Testis (tissue), 3 donors: Measurements from ENCODE around the gene CEP70. TPM values are rescaled to one million over a fixed set of nuclear protein-coding genes. Genes with fewer than 3 reads are reported as not detected.

Experiments
- DNase-seq: peaks from one replicate; pipeline ENCODE4 v3.0.0-alpha.2; 2019
- H3K27ac ChIP-seq, 2 donors: fragments of 200-600 bp; sonication (generic); one replicate each; pipeline ENCODE4 v1.5.1; 2019
- H3K27me3 ChIP-seq: fragments of 200-600 bp; sonication (generic); one replicate; pipeline ENCODE4 v1.5.1; 2019
- H3K36me3 ChIP-seq: fragments of 200-600 bp; sonication (generic); one replicate; pipeline ENCODE4 v1.5.1; 2017; ENCODE audit warnings: low read depth; ENCODE audit errors: missing control alignments
- H3K4me1 ChIP-seq: fragments of 200-600 bp; sonication (generic); one replicate; pipeline ENCODE4 v1.5.1; 2019
- H3K4me3 ChIP-seq, 2 donors: fragments of 200-600 bp; sonication (generic); one replicate each; pipeline ENCODE4 v1.5.1; 2017 to 2019
- H3K9me3 ChIP-seq: fragments of 200-600 bp; sonication (generic); one replicate; pipeline ENCODE4 v1.5.1; 2017
- CTCF ChIP-seq, 3 experiments: fragments of 450-650 bp in 2 of 3; fragments of 200-600 bp in 1 of 3; sonication (generic) in 1 of 3; IDR thresholded peaks; one replicate each; pipeline ENCODE4 v1.5.1; 2016 to 2019; ENCODE audit warnings: antibody characterized with exemption in 3 of 3, mild to moderate bottlenecking in 2 of 3, moderate library complexity in 1 of 3
- POLR2A ChIP-seq: fragments of 450-650 bp; IDR thresholded peaks from one replicate; pipeline ENCODE4 v1.6.1; 2017; ENCODE audit warnings: antibody characterized with exemption, mild to moderate bottlenecking, moderate library complexity
- WGBS, 2 donors: methylation state at CpG; one replicate each; pipeline ENCODE4 v1.1.5; 2018; 5-methylcytosine and 5-hydroxymethylcytosine counted together
- intact Hi-C: fragments of 100-400 bp; cut with DNase I; formaldehyde crosslinking; loops from one replicate; pipeline ENCODE4 v1.15.1; 2023; ENCODE audit warnings: low total_unique reads
- polyA plus RNA-seq: library from polyadenylated mRNA; stranded (reverse); fragments of 350-450 nt; fragmentation: Illumina TruSeq; extraction: RNeasy Lipid Tissue Mini Kit (QIAGEN cat#74804); gene quantifications from one replicate; pipeline ENCODE4 v1.2.3, GENCODE V29; 2014; ENCODE audit warnings: low read depth, low replicate concordance; ENCODE audit not compliant: insufficient read depth
- total RNA-seq, 2 donors: library from RNA; depleted of rRNA; stranded (reverse); fragments of >200 nt; gene quantifications; one replicate each; pipeline ENCODE4 v1.2.3, GENCODE V29; 2016

Gene CEP70
- total and polyA plus RNA-seq, 3 donors from 2014 or later, result 37.4 to 66.6 (median 61.4) TPM

- Histone ChIP-seq H3K27me3 (no peaks in the 10 kb centered on the region), H3K27ac (no peak overlapping the region), H3K36me3 (no peaks in the 10 kb centered on the region), H3K9me3 (no peaks in the 10 kb centered on the region), H3K4me3 (no peak overlapping the region), H3K4me1 (no peaks in the 10 kb centered on the region)
- DNase-seq, result peak; percentile 30
- TF ChIP-seq CTCF (IDR thresholded peaks at IDR 0.05) (peak in 2 of 3 experiments; percentile 39 to 50), POLR2A (no peak)
- WGBS, 2 donors, result 53 to 59% methylated on average over 4 of the region's 4 CpGs
- intact Hi-C loops, result no loop called here
These were observed 114.6 kb downstream of the CEP70 start for GRCh38 chr3:138479438-138479863.

- H3K9me3 ChIP-seq, result no peaks in the 10 kb centered on the region
- no peak overlapping the region for H3K4me3 ChIP-seq
- DNase-seq, result no peak
- H3K27ac ChIP-seq, result no peak overlapping the region
- no peaks in the 10 kb centered on the region for H3K4me1 ChIP-seq
- intact Hi-C loops, result no loop called here
- no peak for TF ChIP-seq POLR2A
- no peak for TF ChIP-seq CTCF (IDR thresholded peaks at IDR 0.05)
- H3K27me3 ChIP-seq, result no peaks in the 10 kb centered on the region
- no peaks in the 10 kb centered on the region for H3K36me3 ChIP-seq
- WGBS, 2 donors, result 93 to 99% methylated on average over 3 of the region's 3 CpGs
These were observed 116.3 kb downstream of the CEP70 start for GRCh38 chr3:138477801-138478200.

- H3K27me3 ChIP-seq, result no peaks in the 10 kb centered on the region
- H3K9me3 ChIP-seq, result no peaks in the 10 kb centered on the region
- intact Hi-C loops, result no loop called here
- H3K4me1 ChIP-seq, result no peaks in the 10 kb centered on the region
- no peak overlapping the region for H3K4me3 ChIP-seq
- H3K36me3 ChIP-seq, result no peaks in the 10 kb centered on the region
- H3K27ac ChIP-seq, result no peak overlapping the region
- no peak for DNase-seq
- no peak for TF ChIP-seq POLR2A
These were observed 116.9 kb downstream of the CEP70 start for GRCh38 chr3:138477120-138477519.

GRCh38 chr3:138476526-138476925, 117.5 kb downstream of the CEP70 start:
- H3K9me3 ChIP-seq, result no peaks in the 10 kb centered on the region
- no peaks in the 10 kb centered on the region for H3K4me1 ChIP-seq
- intact Hi-C loops, result no loop called here
- no peaks in the 10 kb centered on the region for H3K27me3 ChIP-seq
- no peak for DNase-seq
- no peaks in the 10 kb centered on the region for H3K36me3 ChIP-seq
- WGBS, 2 donors, result 95 to 98% methylated on average over 2 of the region's 2 CpGs
- no peak for TF ChIP-seq CTCF (IDR thresholded peaks at IDR 0.05)
- no peak for TF ChIP-seq POLR2A
- H3K27ac ChIP-seq, result no peak overlapping the region
- no peak overlapping the region for H3K4me3 ChIP-seq

- intact Hi-C loops, result no loop called here
- no peak for TF ChIP-seq POLR2A
- no peak for TF ChIP-seq CTCF (IDR thresholded peaks at IDR 0.05)
- Histone ChIP-seq H3K9me3 (no peaks in the 10 kb centered on the region), H3K27me3 (no peaks in the 10 kb centered on the region), H3K4me1 (no peaks in the 10 kb centered on the region), H3K27ac (no peak overlapping the region), H3K36me3 (no peaks in the 10 kb centered on the region), H3K4me3 (no peak overlapping the region)
- DNase-seq, result no peak
- WGBS, 2 donors, result 69 to 80% methylated on average over 6 of the region's 6 CpGs
These were observed 119.9 kb downstream of the CEP70 start for GRCh38 chr3:138474163-138474562.
